Lung (tissue), 12 donors: Measurements from ENCODE around the gene SLCO2A1. TPM values are rescaled to one million over a fixed set of nuclear protein-coding genes. Genes with fewer than 3 reads are reported as not detected.

ENCODE experiments used
- ATAC-seq: fragments of 200-7000 bp; cut with Tn5 transposase; one replicate; pipeline ENCODE4 v1.9.1; 2020; ENCODE audit warnings: moderate number of reproducible peaks; ENCODE audit not compliant: insufficient read depth, low FRiP score
- DNase-seq, 3 donors: peaks; one replicate each; pipeline ENCODE4 v3.0.0-alpha.2; 2013 to 2017
- H3K27ac ChIP-seq, 2 donors: one replicate each; pipeline ENCODE4 v1.5.1; 2013; ENCODE audit warnings: mild to moderate bottlenecking in 2 of 2, moderate library complexity in 2 of 2, control low read depth in 1 of 2, inconsistent platforms in 1 of 2, low read depth in 1 of 2, low read length in 1 of 2
- H3K27me3 ChIP-seq, 3 donors: one replicate each; pipeline ENCODE4 v1.5.1; 2013; ENCODE audit warnings: low read length in 2 of 3; ENCODE audit not compliant: control insufficient read depth in 3 of 3, insufficient read depth in 3 of 3
- H3K36me3 ChIP-seq, 4 donors: one replicate each; pipeline ENCODE4 v1.5.1; 2013; ENCODE audit warnings: low read length in 4 of 4, mild to moderate bottlenecking in 1 of 4, moderate library complexity in 1 of 4; ENCODE audit not compliant: control insufficient read depth in 4 of 4, insufficient read depth in 4 of 4
- H3K4me1 ChIP-seq, 5 donors: one replicate each; pipeline ENCODE4 v1.5.1; 2013; ENCODE audit warnings: low read length in 5 of 5, mild to moderate bottlenecking in 2 of 5, moderate library complexity in 1 of 5; ENCODE audit not compliant: control insufficient read depth in 5 of 5, insufficient read depth in 5 of 5
- H3K4me3 ChIP-seq: one replicate; pipeline ENCODE4 v1.5.1; 2013; ENCODE audit warnings: mild to moderate bottlenecking, control low read depth, moderate library complexity
- H3K9ac ChIP-seq, 2 donors: one replicate each; pipeline ENCODE4 v1.5.1; 2013; ENCODE audit warnings: low read length in 2 of 2, control low read depth in 1 of 2; ENCODE audit not compliant: insufficient read depth in 1 of 2
- H3K9me3 ChIP-seq, 4 donors: one replicate each; pipeline ENCODE4 v1.5.1; 2013; ENCODE audit warnings: low read length in 3 of 4, mild to moderate bottlenecking in 1 of 4, moderate library complexity in 1 of 4; ENCODE audit not compliant: control insufficient read depth in 4 of 4, insufficient read depth in 3 of 4
- WGBS, 2 donors: extraction: QIAGEN DNeasy Blood & Tissue Kit; methylation state at CpG; one replicate each; pipeline ENCODE4 v1.1.7; 2013; 5-methylcytosine and 5-hydroxymethylcytosine counted together
- polyA plus RNA-seq, 2 donors: library from polyadenylated mRNA; stranded (reverse); fragments of 200-250 nt; gene quantifications; one replicate each; pipeline ENCODE4 v1.2.1, GENCODE V29; 2013
- total RNA-seq, 2 donors: library from RNA; depleted of rRNA in 1 of 2; stranded (reverse); fragments of >200 nt in 1 of 2; gene quantifications; one replicate each; pipeline ENCODE4 v1.2.1, GENCODE V29; 2014 to 2021
- TF ChIP-seq, protein P1 (sequence below): IDR thresholded peaks from 2 replicates; pipeline ENCODE4 v1.5.1; 2012; ENCODE audit warnings: mild to moderate bottlenecking; ENCODE audit errors: control extremely low read depth, extremely low read depth
- donor health status: control.
- donor health status: control.
- donor health status: Bipolar disorder and iron deficiency.
- donor health status: healthy.
- donor health status: DM: yes; HTN: yes; CAD: no.

The SLCO2A1 gene
- total and polyA plus RNA-seq, 4 donors = 27.2 to 131 (median 42.7) TPM

DNA sequence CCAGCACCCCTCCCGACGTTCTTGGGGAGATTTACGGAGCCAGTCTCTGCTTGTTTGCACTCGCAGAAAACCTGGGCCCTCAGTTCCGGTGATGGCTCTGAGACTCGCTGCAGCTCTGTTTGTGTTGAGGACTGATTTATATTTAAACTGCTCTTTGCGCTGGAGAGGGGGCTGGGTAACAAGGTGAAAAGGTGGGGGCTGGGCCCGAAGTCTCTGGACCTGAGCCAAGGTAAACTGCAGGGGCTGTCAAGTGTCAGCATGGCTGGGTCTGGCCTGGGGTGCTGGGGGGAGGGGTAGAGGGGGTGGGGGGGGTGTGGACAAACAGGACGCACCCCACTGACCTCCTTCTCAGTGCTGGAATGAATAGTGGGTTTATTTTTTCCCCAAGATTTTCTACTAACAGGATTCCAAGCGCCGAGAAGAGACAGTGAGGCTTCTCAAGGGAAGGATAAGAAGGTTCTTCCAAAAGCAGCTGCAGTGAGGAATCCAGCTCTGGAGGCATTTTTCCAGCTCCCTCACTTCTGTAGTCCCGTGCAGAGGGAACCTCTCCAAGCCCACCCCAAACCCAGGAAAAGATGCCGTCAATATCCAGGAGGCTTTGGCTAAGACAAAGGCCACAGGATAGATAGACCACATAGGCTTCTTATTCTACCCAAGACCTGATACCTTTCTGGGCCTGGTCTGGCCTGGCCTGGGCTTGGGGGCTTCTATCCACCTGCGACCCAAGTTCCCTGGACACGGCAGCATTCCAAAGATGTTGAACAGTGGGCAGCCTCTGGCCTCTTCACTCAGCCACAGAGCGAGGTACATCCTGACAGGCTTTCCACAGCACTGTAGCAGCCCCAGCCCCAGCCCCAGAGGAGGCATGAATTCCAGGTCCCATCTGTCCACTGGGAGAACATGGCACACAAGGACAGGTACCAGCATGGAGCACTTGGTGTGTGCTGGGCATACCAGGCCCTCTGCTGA lies 938 bp upstream of the SLCO2A1 start:
- H3K4me3 ChIP-seq = no peak overlapping the region
- peaks cover 0 to 10% (median 9%) of the 10 kb centered on the region in 3 donors for H3K27me3 ChIP-seq
- H3K9me3 ChIP-seq = peaks cover 0 to 5% (median 0%) of the 10 kb centered on the region in 4 donors
- no peaks in the 10 kb centered on the region for H3K36me3 ChIP-seq
- TF ChIP-seq, protein P1, sequence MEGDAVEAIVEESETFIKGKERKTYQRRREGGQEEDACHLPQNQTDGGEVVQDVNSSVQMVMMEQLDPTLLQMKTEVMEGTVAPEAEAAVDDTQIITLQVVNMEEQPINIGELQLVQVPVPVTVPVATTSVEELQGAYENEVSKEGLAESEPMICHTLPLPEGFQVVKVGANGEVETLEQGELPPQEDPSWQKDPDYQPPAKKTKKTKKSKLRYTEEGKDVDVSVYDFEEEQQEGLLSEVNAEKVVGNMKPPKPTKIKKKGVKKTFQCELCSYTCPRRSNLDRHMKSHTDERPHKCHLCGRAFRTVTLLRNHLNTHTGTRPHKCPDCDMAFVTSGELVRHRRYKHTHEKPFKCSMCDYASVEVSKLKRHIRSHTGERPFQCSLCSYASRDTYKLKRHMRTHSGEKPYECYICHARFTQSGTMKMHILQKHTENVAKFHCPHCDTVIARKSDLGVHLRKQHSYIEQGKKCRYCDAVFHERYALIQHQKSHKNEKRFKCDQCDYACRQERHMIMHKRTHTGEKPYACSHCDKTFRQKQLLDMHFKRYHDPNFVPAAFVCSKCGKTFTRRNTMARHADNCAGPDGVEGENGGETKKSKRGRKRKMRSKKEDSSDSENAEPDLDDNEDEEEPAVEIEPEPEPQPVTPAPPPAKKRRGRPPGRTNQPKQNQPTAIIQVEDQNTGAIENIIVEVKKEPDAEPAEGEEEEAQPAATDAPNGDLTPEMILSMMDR = no peak
- no peak overlapping the region for H3K27ac ChIP-seq
- H3K9ac ChIP-seq = no peak overlapping the region
- H3K4me1 ChIP-seq = peaks cover 0 to 10% (median 2%) of the 10 kb centered on the region in 5 donors
- ATAC-seq (no peak), DNase-seq (peak; percentile 62 to 81 (median 78))
- WGBS, 2 donors = 37 to 45% methylated on average over 16 of the region's 16 CpGs

DNA sequence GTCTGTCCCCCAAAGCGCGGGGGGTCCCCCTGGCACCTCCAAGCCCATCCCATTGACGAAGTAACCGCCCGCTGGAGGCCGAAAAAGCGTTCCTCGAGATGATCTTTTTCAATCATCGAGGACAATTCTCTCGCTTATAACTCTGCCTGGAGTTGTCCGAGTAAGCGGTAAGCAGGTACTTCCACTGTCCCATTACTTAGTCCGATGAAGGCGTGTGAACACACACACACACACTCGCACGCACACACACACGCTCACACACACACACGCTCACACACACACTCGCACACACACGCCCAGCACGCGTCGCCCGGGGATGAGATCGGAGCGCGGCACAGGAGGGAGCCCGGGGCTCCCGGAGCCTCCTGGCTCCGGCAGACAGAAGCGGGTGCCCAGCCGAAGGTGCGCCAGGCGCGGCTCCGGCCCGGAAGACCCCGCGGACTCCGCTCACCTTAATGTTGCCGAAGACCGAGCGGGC lies 430 bp downstream of the SLCO2A1 start:
- Histone ChIP-seq H3K27me3 (peaks cover 0 to 10% (median 9%) of the 10 kb centered on the region in 3 donors), H3K36me3 (no peaks in the 10 kb centered on the region), H3K9ac (peak overlapping the region in 1 of 2 donors; percentile 55), H3K4me3 (peak overlapping the region; percentile 64), H3K9me3 (peaks cover 0 to 5% (median 0%) of the 10 kb centered on the region in 4 donors), H3K27ac (peak overlapping the region in 1 of 2 donors; percentile 66), H3K4me1 (peaks cover 0 to 10% (median 4%) of the 10 kb centered on the region in 5 donors)
- TF ChIP-seq, protein P1 = no peak
- ATAC-seq = no peak
- DNase-seq = peak; percentile 43 to 54 (median 53)
- WGBS, 2 donors = 2% methylated on average over 41 to 43 of the region's 43 CpGs

DNA sequence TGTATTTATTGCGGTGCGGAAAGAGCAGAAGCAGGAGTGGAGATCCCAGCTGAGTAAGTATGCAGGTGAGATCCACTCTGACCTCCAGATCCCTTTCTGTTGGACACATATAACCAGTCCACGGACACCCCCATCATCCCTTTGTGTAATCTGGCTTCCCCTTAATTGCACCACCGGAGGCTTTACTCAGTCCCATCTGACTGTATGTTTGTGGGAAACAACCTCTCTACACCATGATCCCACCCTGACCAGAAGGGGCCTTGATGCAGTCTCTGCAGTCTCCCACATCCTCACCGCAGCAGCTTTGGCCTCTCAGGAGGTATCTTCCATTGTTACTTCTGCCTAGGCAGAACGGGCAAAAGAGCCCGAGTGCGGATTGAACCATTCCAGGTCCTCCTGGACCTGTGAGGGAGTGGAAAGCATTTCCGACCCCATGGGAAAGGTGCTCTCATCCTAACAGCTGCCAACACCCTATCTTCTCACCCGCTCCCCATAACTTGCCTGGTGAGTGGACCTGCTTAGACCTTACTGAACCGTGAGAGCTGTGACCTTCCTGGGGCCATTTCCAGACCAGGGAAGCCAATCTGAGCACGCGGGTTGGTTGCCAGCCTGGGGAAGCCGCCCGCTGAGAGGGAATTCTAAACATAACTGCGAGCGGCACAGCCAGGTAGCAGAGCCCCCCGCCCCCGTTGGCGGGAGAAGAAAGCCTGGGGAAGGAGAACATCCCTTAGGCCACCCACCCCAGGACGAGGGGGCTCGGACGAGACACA lies 1.1 kb downstream of the SLCO2A1 start:
- Histone ChIP-seq H3K27me3 (peaks cover 0 to 10% (median 9%) of the 10 kb centered on the region in 3 donors), H3K9me3 (peaks cover 0 to 5% (median 0%) of the 10 kb centered on the region in 4 donors), H3K36me3 (no peaks in the 10 kb centered on the region), H3K9ac (peak overlapping the region in 1 of 2 donors; percentile 49), H3K4me3 (peak overlapping the region; percentile 64), H3K27ac (peak overlapping the region in 1 of 2 donors; percentile 66), H3K4me1 (peaks cover 0 to 10% (median 4%) of the 10 kb centered on the region in 5 donors)
- TF ChIP-seq, protein P1 = no peak
- ATAC-seq = no peak
- DNase-seq = peak in 1 of 3 donors; percentile 23
- WGBS, 2 donors = 33 to 34% methylated on average over 23 of the region's 23 CpGs
